T-helper 1 cell treated with Interleukin-12 subunit alpha and Interleukin-12 subunit beta and Interleukin-4 antibody, amounts not matched to agents 30 ng/mL and 1 ng/mL, for 36 hours (primary cell): ENCODE measurements around the gene ALDH16A1. TPM values are rescaled to one million over a fixed set of nuclear protein-coding genes. Genes with fewer than 3 reads are reported as not detected.
"Not testable (repeated sequence)": the region's sequence is repeated elsewhere in the genome, so short reads cannot be mapped to it uniquely, and the experiment has no call there.

Experiments
- intact Hi-C: fragments of 100-400 bp; cut with micrococcal nuclease; formaldehyde crosslinking; loops from one replicate; pipeline ENCODE4 v1.15.1; 2024
- total RNA-seq: library from RNA; stranded (reverse); gene quantifications from 2 replicates; pipeline ENCODE4 v1.2.3, GENCODE V29; 2022

ALDH16A1 gene
- total RNA-seq, 1 donor from 2014 or later = 34.2 TPM

GRCh38 chr19:49439836-49440235, 13.2 kb upstream of the ALDH16A1 start:
- intact Hi-C loops = no loop called here

- intact Hi-C loops = loop anchor here (1.0 kb wide), 2 partner anchors 7 to 109 kb away; no protein-coding TSS in a partner anchor
These were observed 12.4 kb upstream of the ALDH16A1 start for GRCh38 chr19:49440439-49441209.

GRCh38 chr19:49441210-49441959, 11.6 kb upstream of the ALDH16A1 start, which contains the start of gene SLC17A7:
SLC17A7 (minus strand) TSS chr19:49441527; CDS start chr19:49441379, 148 bp downstream.
- intact Hi-C loops = loop anchor here (1.0 kb wide), 2 partner anchors 8 to 110 kb away; no protein-coding TSS in a partner anchor

GRCh38 chr19:49441960-49442350, 11.1 kb upstream of the ALDH16A1 start:
- intact Hi-C loops = loop anchor here (1.0 to 2.0 kb wide), 5 partner anchors 9 to 199 kb away; partner anchors contain the start of genes PTH2, RPS11 and RRAS

- intact Hi-C loops = loop anchor here (2.0 kb wide), 3 partner anchors 20 to 198 kb away; partner anchors contain the start of genes PTH2, RPS11 and RRAS
These were observed 10.7 kb upstream of the ALDH16A1 start for GRCh38 chr19:49442354-49442753.

- intact Hi-C loops = loop anchor here (1.0 to 2.0 kb wide), 10 partner anchors 8 to 217 kb away; partner anchors contain the start of genes DKKL1, FLT3LG, PIH1D1 and PTH2
These were observed 10.2 kb upstream of the ALDH16A1 start for GRCh38 chr19:49442771-49443365.

- intact Hi-C loops = loop anchor here (1.0 to 2.0 kb wide), 10 partner anchors 8 to 217 kb away; partner anchors contain the start of genes DKKL1, FLT3LG, PIH1D1 and PTH2
These were observed 9.5 kb upstream of the ALDH16A1 start for GRCh38 chr19:49443366-49444099.

GRCh38 chr19:49444100-49444700, 8.8 kb upstream of the ALDH16A1 start:
- intact Hi-C loops = not testable (repeated sequence)

GRCh38 chr19:49445997-49446396, 7.0 kb upstream of the ALDH16A1 start:
- intact Hi-C loops = no loop called here

GRCh38 chr19:49447485-49448431, 5.3 kb upstream of the ALDH16A1 start:
- intact Hi-C loops = no loop called here

- intact Hi-C loops = no loop called here
These were observed 4.6 kb upstream of the ALDH16A1 start for GRCh38 chr19:49448432-49448786.

- intact Hi-C loops = loop anchor here (5.0 kb wide), 4 partner anchors 323 to 803 kb away; partner anchors contain the start of genes CA11, FUZ, GYS1 and RUVBL2
These were observed 2.6 kb upstream of the ALDH16A1 start for GRCh38 chr19:49450405-49450804.

- intact Hi-C loops = loop anchor here (1.0 to 5.0 kb wide), 9 partner anchors 8 to 804 kb away; partner anchors contain the start of genes AP2A1, CA11, FUZ and GYS1
These were observed 1.4 kb upstream of the ALDH16A1 start, which contains the start of gene PIH1D1 for GRCh38 chr19:49451430-49452181. PIH1D1 (minus strand) TSS chr19:49451814; CDS start chr19:49451574, 240 bp downstream.

- intact Hi-C loops = loop anchor here (1.0 to 5.0 kb wide), 13 partner anchors 16 to 806 kb away; partner anchors contain the start of genes AKT1S1, AP2A1, CA11 and FLT3LG
These were observed 774 bp downstream of the ALDH16A1 start for GRCh38 chr19:49453757-49454240.

GRCh38 chr19:49455773-49456172, 2.7 kb downstream of the ALDH16A1 start:
- intact Hi-C loops = no loop called here

GRCh38 chr19:49456326-49456725, 3.3 kb downstream of the ALDH16A1 start:
- intact Hi-C loops = no loop called here

- intact Hi-C loops = no loop called here
These were observed 5.5 kb downstream of the ALDH16A1 start for GRCh38 chr19:49458567-49458903.

GRCh38 chr19:49459388-49459787, 6.4 kb downstream of the ALDH16A1 start:
- intact Hi-C loops = no loop called here
